OCI-LY3 (cell line): ENCODE data around the gene FHOD3.

Source experiments
- CTCF ChIP-seq: fragments of 200-600, 300-600 bp; sonication (generic); IDR thresholded peaks from 2 replicates; pipeline ENCODE4 v1.5.1; 2014; ENCODE audit warnings: antibody characterized with exemption, low read length, low read depth
- EZH2phosphoT487 ChIP-seq: fragments of 200-600 bp; shearing (Covaris generic); IDR thresholded peaks from 2 replicates; pipeline ENCODE4 v1.6.1; 2018; ENCODE audit warnings: antibody characterized with exemption, mixed run types, low read depth

GRCh38 chr18:36535202-36535935 lies 237.9 kb downstream of the FHOD3 start:
- TF ChIP-seq CTCF (no peak), EZH2phosphoT487 (no peak)
